AG09309 (cell line): Measurements from ENCODE around the gene TESK1.
A peak's percentile ranks its signal among the peaks of the same experiment; 100 is the strongest.

Experiments
- DNase-seq: peaks from one replicate; pipeline ENCODE4 v3.0.0-alpha.2; 2010; ENCODE audit warnings: low read depth
- H3K4me3 ChIP-seq: 2 replicates; pipeline ENCODE4 v1.5.1; 2011; ENCODE audit warnings: mild to moderate bottlenecking, low read depth, low read length, moderate library complexity; ENCODE audit not compliant: control insufficient read depth
- TF ChIP-seq, protein P1 (sequence below): IDR thresholded peaks from 2 replicates; pipeline ENCODE4 v1.5.1; 2011; ENCODE audit warnings: mild to moderate bottlenecking, low read depth, low read length, inconsistent platforms; ENCODE audit not compliant: insufficient read depth, control insufficient read depth; ENCODE audit errors: missing control alignments

Gene TESK1

DNA sequence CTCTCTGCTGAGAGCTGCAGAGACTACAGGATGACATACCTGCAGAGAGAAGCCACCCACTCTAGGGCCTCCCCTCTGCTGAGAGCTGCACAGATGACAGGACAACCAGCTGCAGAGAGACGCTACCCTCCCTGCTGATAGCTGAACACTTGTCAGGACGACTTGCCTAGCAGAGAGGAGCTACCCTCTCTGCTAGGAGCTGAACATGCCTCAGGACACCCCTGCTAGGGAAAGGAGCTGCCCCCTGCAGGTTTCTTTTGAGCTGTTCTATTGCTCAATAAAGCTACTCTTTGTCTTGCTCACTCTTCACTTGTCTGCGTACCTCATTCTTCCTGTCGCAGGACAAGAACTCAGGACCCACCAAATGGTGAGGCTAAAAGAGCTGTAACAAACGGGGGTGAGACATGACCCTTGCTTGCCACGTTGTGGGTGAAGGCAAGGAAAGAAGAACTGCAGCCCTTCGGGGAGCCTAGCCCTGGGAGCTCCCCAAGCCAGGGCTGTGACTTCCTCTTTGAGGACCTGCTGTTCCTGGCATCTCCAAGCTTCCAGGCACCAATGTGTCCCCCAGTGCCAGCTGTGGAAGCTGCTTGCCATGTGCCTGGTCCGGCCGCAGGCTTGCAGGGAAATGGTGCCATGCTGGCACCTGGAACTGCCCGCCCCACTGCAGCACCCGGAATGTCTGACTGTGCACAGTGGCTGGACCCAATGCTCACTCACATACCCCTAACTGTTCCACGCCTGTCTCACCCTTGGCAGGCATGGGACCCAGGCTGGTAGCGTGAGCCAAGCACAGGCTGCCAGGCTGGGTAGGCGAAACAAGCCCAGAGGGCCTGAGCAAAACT lies 5.1 kb upstream of the TESK1 start:
- TF ChIP-seq, protein P1, sequence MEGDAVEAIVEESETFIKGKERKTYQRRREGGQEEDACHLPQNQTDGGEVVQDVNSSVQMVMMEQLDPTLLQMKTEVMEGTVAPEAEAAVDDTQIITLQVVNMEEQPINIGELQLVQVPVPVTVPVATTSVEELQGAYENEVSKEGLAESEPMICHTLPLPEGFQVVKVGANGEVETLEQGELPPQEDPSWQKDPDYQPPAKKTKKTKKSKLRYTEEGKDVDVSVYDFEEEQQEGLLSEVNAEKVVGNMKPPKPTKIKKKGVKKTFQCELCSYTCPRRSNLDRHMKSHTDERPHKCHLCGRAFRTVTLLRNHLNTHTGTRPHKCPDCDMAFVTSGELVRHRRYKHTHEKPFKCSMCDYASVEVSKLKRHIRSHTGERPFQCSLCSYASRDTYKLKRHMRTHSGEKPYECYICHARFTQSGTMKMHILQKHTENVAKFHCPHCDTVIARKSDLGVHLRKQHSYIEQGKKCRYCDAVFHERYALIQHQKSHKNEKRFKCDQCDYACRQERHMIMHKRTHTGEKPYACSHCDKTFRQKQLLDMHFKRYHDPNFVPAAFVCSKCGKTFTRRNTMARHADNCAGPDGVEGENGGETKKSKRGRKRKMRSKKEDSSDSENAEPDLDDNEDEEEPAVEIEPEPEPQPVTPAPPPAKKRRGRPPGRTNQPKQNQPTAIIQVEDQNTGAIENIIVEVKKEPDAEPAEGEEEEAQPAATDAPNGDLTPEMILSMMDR = peak; percentile 16
- H3K4me3 ChIP-seq = no peak overlapping the region
- no peak for DNase-seq

DNA sequence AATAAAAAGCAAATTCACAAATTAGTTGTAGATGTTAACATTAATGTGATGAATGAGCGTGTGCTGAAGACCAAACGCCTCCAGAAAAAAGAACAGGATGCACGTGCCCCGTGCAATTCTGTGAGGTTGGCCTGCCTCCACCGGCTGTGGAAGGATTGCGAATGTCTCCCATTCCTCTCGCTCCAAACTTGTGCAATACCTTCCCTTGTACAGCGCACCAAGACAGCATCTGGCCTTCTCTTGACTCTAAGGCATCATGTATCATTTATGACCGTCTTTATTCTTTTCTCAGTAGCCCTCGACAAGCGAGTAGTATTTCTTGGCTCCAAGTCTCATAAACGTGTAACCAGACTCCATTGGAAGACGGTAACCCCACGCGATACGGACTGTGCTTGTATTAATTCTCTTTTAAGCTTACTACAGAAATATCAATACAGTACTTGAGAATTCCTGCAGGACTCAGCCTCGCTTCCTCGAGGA lies 1.5 kb upstream of the TESK1 start:
- TF ChIP-seq, protein P1 = no peak
- peak; percentile 76 for DNase-seq
- peak overlapping the region; percentile 28 for H3K4me3 ChIP-seq

DNA sequence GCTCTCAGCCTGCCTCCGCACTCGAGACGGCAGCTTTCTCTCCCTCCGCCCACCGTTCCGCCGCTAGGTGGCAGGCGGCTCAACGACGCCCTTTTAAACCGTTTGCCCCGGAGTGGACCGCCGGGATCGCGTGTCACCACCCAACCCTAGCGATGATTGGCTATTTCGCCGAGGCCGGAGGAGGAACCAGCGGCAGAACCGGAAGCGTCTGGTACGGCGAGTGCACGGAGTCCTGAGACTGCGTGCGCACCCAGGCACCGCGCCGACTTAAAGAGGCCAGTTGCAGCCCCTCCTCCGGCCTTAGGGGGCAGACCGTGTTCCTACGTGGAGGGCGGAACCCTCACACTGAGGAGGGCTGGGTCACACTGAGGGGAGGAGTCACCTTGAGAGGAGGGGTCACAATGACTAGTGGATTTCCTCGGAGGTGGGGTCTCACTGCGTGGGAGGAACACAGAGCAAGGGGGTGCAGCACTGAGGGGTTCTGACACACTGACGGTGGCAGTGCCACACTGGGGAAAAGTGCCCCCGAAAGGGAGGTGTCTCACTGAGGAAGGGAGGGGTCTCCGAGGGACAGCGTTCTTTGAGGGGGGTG lies 980 bp upstream of the TESK1 start:
- H3K4me3 ChIP-seq = peak overlapping the region; percentile 51
- peak; percentile 97 for DNase-seq
- TF ChIP-seq, protein P1 = peak; percentile 93

DNA sequence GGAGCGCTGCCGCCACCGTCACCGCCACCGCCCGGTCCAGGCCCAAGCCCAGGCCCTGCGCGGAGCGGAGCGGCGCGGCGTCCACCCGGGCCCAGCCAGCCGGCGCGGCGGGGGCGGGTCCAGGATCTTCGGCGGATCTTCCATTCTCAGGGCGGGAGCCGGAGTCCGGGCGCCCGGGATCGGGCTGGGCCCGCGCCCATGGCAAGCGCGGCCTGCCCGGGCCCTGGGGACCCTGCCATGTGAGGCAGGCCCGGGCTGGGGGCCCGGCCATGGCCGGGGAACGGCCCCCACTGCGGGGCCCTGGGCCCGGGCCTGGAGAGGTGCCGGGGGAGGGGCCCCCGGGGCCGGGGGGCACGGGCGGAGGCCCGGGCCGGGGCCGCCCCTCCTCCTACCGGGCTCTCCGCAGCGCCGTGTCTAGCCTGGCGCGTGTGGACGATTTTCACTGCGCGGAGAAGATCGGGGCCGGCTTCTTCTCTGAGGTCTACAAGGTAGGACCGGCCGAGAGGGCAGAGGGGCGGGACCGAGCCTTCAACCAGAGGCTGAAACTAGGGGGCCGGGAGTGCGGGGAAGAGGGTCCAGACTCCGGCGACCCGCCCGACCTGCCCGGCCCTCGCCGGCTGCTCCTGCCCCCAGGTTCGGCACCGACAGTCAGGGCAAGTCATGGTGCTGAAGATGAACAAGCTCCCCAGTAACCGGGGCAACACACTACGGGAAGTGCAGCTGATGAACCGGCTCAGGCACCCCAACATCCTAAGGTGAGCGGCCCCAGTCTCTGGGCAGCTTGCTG lies 482 bp downstream of the TESK1 start:
- DNase-seq = no peak
- H3K4me3 ChIP-seq = peak overlapping the region; percentile 74
- TF ChIP-seq, protein P1 = no peak

DNA sequence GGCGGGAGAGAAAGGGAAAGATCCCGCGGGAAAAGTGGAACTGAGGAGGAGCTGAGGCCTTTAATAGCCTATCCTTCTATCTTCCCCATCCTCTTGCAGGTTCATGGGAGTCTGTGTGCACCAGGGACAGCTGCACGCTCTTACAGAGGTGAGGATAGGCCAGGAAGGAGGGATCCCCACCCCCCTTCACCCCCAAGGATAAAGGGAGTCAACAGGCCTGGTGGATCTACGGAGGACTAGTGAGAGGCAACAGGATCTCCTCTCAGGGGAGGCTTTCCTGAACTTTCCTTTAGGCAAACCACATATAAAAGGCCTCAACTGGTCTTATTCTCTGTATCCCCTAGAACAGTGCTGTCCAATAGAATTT lies 1.1 kb downstream of the TESK1 start:
- DNase-seq = no peak
- peak overlapping the region; percentile 74 for H3K4me3 ChIP-seq
- TF ChIP-seq, protein P1 = no peak

DNA sequence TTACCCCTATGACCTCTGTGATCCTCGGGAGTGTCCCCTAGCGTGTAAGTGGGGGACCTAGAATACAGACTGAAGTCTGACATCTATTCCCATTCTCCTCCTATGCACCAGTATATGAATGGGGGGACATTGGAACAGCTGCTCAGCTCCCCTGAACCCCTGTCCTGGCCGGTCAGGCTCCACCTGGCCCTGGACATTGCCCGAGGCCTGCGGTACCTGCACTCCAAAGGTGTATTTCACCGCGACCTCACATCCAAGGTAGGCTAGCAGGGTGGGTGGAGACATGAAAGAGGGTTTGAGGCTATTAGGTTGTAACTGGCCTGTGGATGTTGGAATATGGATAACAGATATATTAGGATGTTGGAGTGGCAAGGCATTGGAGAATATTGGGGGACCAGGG lies 1.7 kb downstream of the TESK1 start:
- DNase-seq = no peak
- H3K4me3 ChIP-seq = no peak overlapping the region
- TF ChIP-seq, protein P1 = no peak
